Smooth muscle cell (in vitro differentiated cells): Measurements from ENCODE around the gene DNAH17. TPM values are rescaled to one million over a fixed set of nuclear protein-coding genes. Genes with fewer than 3 reads are reported as not detected.

ENCODE experiments used
- DNase-seq: peaks from one replicate; lab custom pipeline; 2025; ENCODE audit not compliant: unreplicated experiment; lab: John Stamatoyannopoulos, UW
- H2AFZ ChIP-seq: fragments of 200-600 bp; sonication (generic); 2 replicates; pipeline ENCODE4 v1.6.0; 2016; ENCODE audit warnings: antibody characterized with exemption, low read depth, mild to moderate bottlenecking
- H3F3A ChIP-seq: fragments of 200-600 bp; sonication (generic); 2 replicates; pipeline ENCODE4 v1.6.0; 2017; ENCODE audit warnings: antibody characterized with exemption, low read depth
- H3K27ac ChIP-seq: fragments of 200-600 bp; sonication (generic); 2 replicates; pipeline ENCODE4 v1.5.1; 2016; ENCODE audit warnings: low read depth, mild to moderate bottlenecking
- H3K27me3 ChIP-seq: fragments of 200-600 bp; sonication (generic); 2 replicates; pipeline ENCODE4 v1.6.1; 2016; ENCODE audit warnings: low read depth, mild to moderate bottlenecking
- H3K36me3 ChIP-seq: fragments of 200-600 bp; sonication (generic); 2 replicates; pipeline ENCODE4 v1.5.1; 2016; ENCODE audit warnings: low read depth
- H3K4me1 ChIP-seq: fragments of 200-600 bp; sonication (generic); 2 replicates; pipeline ENCODE4 v1.5.1; 2016; ENCODE audit warnings: low read depth
- H3K4me2 ChIP-seq: fragments of 200-600 bp; sonication (generic); 2 replicates; pipeline ENCODE4 v1.6.0; 2016; ENCODE audit warnings: mild to moderate bottlenecking
- H3K4me3 ChIP-seq: fragments of 200-600 bp; sonication (generic); 2 replicates; pipeline ENCODE4 v1.5.1; 2016; ENCODE audit warnings: mild to moderate bottlenecking
- H3K79me2 ChIP-seq: fragments of 200-600 bp; sonication (generic); 2 replicates; pipeline ENCODE4 v1.6.0; 2016; ENCODE audit warnings: low read depth, mild to moderate bottlenecking
- H3K9ac ChIP-seq: fragments of 200-600 bp; sonication (generic); 2 replicates; pipeline ENCODE4 v1.6.0; 2016; ENCODE audit warnings: low read depth
- H3K9me3 ChIP-seq: fragments of 200-600 bp; sonication (generic); replicated peaks from 2 replicates; pipeline ENCODE4 v1.5.1; 2016; ENCODE audit warnings: low read depth
- H4K20me1 ChIP-seq: fragments of 200-600 bp; sonication (generic); 2 replicates; pipeline ENCODE4 v1.6.0; 2016; ENCODE audit warnings: low read depth
- CTCF ChIP-seq: fragments of 200-600 bp; sonication (generic); IDR thresholded peaks from 2 replicates; pipeline ENCODE4 v1.5.1; 2017; ENCODE audit warnings: borderline replicate concordance, mild to moderate bottlenecking, antibody characterized with exemption; ENCODE audit not compliant: insufficient read depth, poor library complexity, severe bottlenecking
- WGBS: methylation state at CpG from one replicate; pipeline ENCODE4 v1.1.7; 2016; ENCODE audit warnings: low lambda C conversion rate; 5-methylcytosine and 5-hydroxymethylcytosine counted together
- polyA plus RNA-seq: library from polyadenylated mRNA; unstranded; fragments of >200 nt; fragmentation: Nextera tagmentation; extraction: Ambion mirVana; gene quantifications from 2 replicates; pipeline ENCODE4 v1.2.1, GENCODE V29; 2016
- total RNA-seq: library from RNA; depleted of rRNA; stranded (reverse); fragments of >200 nt; gene quantifications from 2 replicates; pipeline ENCODE4 v1.2.3, GENCODE V29; 2014

Gene DNAH17
- total and polyA plus RNA-seq, 2 experiments from 2014 or later: 0.18 to 0.98 TPM

- Histone ChIP-seq H3K79me2 (peaks cover 50% of the 10 kb centered on the region), H3K4me1 (peaks cover 13% of the 10 kb centered on the region), H3K36me3 (no peaks in the 10 kb centered on the region)
These were observed 180.5 kb downstream of the DNAH17 start for GRCh38 chr17:78396441-78397337.

DNA sequence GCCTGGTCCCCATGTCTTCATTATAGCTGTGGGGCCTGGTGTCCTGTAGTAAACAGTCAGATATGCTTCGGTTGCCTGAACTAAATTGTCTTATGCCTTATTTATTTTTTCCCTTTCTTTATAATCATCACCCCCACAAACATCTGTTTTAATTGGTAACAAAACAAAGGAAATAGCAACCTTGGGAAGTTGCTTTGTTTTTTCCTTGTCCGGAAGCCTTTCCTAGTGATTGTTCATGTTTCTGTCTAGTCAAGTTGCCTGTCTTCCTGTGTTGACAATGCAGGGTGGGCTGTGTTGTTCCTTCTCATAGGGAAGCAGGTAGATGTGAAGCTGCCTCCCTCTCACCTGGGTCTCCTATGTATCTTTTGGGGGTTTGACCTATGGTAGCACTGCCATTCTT lies 182.0 kb downstream of the DNAH17 start:
- H3K9ac ChIP-seq: no peak overlapping the region
- H3F3A ChIP-seq: peaks cover 27% of the 10 kb centered on the region
- H3K27me3 ChIP-seq: no peaks in the 10 kb centered on the region
- TF ChIP-seq CTCF: no peak
- H3K9me3 ChIP-seq: no peaks in the 10 kb centered on the region
- no peak for DNase-seq
- peaks cover 30% of the 10 kb centered on the region for H4K20me1 ChIP-seq
- peaks cover 50% of the 10 kb centered on the region for H3K79me2 ChIP-seq
- no peak overlapping the region for H3K4me2 ChIP-seq
- no peak overlapping the region for H3K4me3 ChIP-seq
- H3K27ac ChIP-seq: peak overlapping the region; percentile 57
- no peak overlapping the region for H2AFZ ChIP-seq
- WGBS: 71% methylated on average over 2 of the region's 2 CpGs
- peaks cover 17% of the 10 kb centered on the region for H3K4me1 ChIP-seq
- no peaks in the 10 kb centered on the region for H3K36me3 ChIP-seq

More at GRCh38 chr17:78396441-78397337, 180.5 kb downstream of the DNAH17 start:
- WGBS: 89% methylated on average over 14 of the region's 14 CpGs
- H3K4me2 ChIP-seq: no peak overlapping the region
- no peak for DNase-seq
- no peak overlapping the region for H2AFZ ChIP-seq
- H3K4me3 ChIP-seq: no peak overlapping the region
- H3F3A ChIP-seq: peaks cover 32% of the 10 kb centered on the region
- no peak overlapping the region for H3K9ac ChIP-seq
- H3K27me3 ChIP-seq: no peaks in the 10 kb centered on the region
- TF ChIP-seq CTCF: no peak
- peaks cover 32% of the 10 kb centered on the region for H4K20me1 ChIP-seq
- no peaks in the 10 kb centered on the region for H3K9me3 ChIP-seq
- peak overlapping the region; percentile 82 for H3K27ac ChIP-seq

DNA sequence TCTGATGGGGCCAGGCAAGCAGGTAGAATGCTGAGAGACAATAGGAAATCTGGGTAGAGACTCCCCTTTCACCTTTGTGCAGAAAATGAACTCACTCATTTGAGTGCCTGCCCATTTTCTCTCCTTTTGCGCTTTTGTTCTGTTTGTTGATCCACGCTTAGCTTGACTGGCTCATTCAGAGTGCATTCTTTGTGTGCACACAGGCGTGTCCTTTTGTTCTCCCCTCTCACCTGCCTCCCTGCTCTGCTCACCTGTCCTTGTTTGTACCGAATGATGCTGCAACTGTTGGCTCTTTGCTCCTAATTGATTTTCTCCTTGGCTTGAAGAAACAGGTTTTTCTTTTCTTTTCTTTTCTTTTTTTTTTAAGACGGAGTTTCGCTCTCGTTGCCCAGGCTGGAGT lies 183.0 kb downstream of the DNAH17 start:
- H3K27me3 ChIP-seq: no peaks in the 10 kb centered on the region
- H2AFZ ChIP-seq: no peak overlapping the region
- H3K9me3 ChIP-seq: no peaks in the 10 kb centered on the region
- H3K4me1 ChIP-seq: peaks cover 17% of the 10 kb centered on the region
- H3K79me2 ChIP-seq: peaks cover 56% of the 10 kb centered on the region
- no peak for TF ChIP-seq CTCF
- peak overlapping the region; percentile 57 for H3K27ac ChIP-seq
- DNase-seq: no peak
- no peaks in the 10 kb centered on the region for H3K36me3 ChIP-seq
- WGBS: 89% methylated on average over 7 of the region's 7 CpGs
- no peak overlapping the region for H3K4me3 ChIP-seq
- H3K4me2 ChIP-seq: no peak overlapping the region
- H4K20me1 ChIP-seq: peaks cover 35% of the 10 kb centered on the region
- no peak overlapping the region for H3K9ac ChIP-seq
- peaks cover 27% of the 10 kb centered on the region for H3F3A ChIP-seq

DNA sequence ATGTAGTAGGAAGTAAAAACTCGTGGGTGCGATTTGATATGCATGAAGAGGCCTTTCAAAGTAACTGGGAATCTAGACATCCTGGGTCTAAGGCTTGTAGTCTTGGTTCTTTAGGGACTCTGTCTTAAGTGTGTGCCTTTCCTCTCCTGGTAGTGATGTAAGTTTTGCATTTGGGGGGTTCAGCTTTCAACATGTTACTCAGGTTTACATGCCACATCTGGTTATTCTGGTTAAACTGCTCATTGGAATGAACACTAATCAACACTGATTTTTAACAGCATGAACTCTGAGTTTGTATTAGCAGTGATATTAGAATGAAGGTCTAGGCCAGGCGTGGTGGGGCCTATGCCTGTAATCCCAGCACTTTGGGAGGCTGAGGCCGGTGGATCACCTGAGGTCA lies 183.6 kb downstream of the DNAH17 start:
- no peaks in the 10 kb centered on the region for H3K9me3 ChIP-seq
- no peak for TF ChIP-seq CTCF
- H4K20me1 ChIP-seq: peaks cover 34% of the 10 kb centered on the region

More for the DNA sequence above, 183.6 kb downstream of the DNAH17 start:
- H3K9ac ChIP-seq: no peak overlapping the region
- H3K79me2 ChIP-seq: peaks cover 58% of the 10 kb centered on the region
- no peak overlapping the region for H2AFZ ChIP-seq
- WGBS: 94% methylated on average over 4 of the region's 4 CpGs
- peaks cover 17% of the 10 kb centered on the region for H3K4me1 ChIP-seq
- no peak overlapping the region for H3K4me2 ChIP-seq
- DNase-seq: no peak
- H3K27me3 ChIP-seq: no peaks in the 10 kb centered on the region
- peaks cover 25% of the 10 kb centered on the region for H3F3A ChIP-seq
- no peak overlapping the region for H3K4me3 ChIP-seq
- no peaks in the 10 kb centered on the region for H3K36me3 ChIP-seq
- peak overlapping the region; percentile 3 for H3K27ac ChIP-seq
